GM19023 (cell line): ENCODE data around the gene TUSC7.

Experiments used
- ATAC-seq: cut with Tn5 transposase; IDR thresholded peaks from one replicate; pipeline ENCODE4 v1.9.1; 2021; ENCODE audit warnings: mild to moderate bottlenecking, moderate library complexity; ENCODE audit not compliant: unreplicated experiment

TUSC7 gene

DNA sequence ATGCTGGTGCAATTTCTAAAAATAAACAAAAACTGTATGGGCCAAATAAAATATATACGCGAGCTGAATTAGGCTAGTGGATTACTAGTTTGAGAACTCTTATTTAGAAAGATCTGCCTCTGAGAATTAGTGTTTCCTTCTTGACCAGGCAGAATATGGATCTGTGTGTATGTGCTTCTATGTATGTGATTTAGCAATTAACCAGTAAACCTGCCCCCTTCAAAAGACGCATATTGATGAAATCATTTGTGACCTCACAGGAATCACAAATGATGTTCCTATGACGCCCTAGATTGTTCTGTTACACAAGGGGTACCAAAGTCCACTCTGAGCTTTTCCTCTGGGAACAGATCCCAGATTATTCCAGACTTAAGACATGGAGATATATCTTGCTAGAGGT lies at the start of gene TUSC7:
TSS of gene TUSC7 (plus strand) at position 301 of the 400 bp plus-strand sequence.
- ATAC-seq, result no peak

DNA sequence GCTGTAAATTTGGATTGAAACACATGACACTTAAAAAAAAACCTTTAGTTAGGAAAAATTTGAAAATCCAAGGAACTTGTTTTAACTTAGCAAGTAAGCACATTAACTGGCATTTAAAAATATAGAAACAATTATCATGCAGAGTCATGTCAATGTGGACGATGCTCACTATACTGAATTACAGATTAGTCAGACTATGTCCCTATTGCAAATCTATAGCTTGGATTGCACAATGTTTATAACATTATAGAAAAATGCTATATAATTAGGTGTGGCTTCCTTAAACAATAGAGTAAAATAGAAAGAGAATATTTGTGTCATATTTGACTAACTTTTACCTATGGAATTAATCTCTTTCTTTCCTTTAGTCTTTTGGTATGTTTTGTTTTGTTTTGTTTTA lies 48.4 kb upstream of the TUSC7 start:
- no peak for ATAC-seq

DNA sequence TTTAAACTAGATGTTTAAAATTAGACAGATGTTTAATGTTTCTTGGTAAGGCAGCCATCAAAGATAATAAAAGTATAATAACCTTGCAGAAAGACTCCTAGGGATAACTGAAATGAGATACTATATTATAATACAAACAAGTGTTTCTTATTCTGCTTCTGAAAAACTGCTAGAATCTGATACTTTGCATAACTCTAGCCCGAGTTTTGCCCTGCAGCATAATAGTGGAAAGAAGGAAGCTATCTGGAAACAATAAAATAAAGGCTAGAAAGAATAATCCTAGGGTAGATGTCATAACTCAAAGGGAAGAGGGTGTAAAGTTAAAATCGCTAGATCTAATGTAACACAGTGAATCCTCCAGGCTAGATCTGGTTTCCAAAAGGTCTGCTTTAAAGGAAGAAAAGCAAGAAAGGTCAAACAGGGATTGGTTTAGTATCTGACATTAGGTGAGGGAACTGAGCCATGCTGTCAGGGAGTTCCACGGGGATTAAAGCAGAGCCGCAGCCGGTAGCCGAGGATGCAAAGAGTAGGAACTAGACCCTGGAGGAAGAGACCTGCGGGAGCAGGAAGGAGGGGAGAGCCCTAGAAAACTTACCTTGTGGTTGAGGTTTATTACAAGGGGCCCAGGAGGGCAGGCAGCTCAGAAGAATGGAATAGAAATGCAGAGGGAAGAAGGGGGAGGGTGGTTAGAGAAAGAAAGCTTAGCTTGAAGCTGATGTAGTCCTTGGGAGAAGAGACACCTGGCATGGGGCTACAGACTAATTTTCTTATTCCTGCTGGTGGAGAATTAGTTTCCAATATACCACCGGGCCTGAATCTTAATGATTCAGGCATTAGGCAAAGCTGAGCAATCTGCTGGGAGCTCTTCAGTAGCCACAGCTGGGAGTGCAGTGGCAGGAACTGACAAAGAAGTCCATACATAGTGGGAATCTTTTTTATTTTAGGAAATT lies 46.1 kb upstream of the TUSC7 start:
- ATAC-seq, result no peak

DNA sequence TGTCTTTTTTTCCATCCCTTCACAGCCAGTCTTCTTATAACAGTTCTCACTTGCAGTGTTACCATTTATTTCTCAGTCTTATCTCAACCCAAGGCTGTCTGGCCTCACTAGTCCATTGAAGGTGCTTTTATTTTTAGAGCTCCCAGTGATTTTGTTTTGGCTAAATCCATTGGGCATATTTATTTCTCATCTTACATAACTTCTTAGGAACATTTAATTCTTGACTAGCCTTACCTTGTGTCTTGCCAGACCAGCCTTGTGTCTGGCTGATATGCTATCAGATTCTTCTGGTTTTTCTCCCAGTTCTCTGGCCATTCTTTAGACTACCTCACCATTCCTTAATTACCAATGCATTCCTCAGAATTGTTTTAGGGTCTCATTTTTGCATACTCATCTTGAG lies 42.3 kb upstream of the TUSC7 start:
- no peak for ATAC-seq

DNA sequence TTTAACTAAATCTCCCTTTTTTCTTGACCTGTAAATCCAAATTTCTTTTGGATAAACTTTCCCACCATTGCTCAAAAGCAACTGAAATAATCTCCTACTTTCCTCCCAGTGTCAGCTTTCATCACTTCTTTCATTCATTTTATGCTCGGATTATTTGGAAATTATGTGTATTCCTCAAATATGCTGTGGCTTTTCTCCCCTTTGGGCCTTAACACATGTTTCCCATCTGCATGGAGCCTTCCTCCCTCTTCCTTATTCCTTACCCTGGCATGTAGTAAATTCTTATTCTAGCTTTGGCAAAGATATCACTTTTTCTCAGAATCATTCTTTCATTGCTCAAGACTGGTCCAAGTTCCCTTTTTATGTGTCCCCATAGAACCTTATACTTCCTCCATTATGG lies 41.8 kb upstream of the TUSC7 start:
- no peak for ATAC-seq

DNA sequence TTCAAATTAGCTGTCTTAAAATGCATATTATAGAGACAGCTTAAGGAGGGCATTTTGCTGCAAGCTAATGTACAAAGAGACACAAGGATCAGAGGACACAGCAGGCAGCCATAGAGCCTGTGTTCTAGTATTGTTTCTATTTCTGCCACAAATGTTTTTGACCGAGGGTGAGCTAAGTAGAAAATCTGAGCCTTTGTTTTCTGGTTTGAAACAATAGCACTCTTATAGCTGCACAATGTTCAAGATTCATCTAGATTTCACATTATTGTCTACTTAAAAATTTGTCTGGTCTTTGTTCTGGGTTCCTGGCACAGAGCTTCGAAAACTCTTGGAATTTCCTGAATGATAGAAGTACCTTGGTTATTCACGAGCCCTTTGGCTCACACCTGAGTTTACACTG lies 40.0 kb upstream of the TUSC7 start:
- ATAC-seq, result no peak

DNA sequence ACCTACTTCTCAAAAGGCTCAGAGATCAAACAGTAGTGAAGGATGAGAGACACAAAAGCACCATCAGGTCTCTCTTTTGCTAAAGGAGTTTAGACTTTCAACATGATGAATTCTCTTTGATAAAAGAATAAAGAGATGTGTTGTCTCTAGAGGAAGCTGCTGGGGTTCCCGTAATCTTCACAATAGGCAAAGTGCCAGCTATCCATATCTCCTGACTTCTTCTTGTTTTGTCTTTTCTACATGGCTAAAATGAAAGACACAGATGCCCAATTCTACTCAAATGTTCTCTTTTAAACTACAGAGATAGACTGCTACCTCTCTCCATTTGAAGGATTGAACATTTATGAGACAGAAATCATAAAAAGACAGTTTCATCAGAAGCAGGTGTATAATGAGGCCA lies 38.4 kb upstream of the TUSC7 start:
- no peak for ATAC-seq

DNA sequence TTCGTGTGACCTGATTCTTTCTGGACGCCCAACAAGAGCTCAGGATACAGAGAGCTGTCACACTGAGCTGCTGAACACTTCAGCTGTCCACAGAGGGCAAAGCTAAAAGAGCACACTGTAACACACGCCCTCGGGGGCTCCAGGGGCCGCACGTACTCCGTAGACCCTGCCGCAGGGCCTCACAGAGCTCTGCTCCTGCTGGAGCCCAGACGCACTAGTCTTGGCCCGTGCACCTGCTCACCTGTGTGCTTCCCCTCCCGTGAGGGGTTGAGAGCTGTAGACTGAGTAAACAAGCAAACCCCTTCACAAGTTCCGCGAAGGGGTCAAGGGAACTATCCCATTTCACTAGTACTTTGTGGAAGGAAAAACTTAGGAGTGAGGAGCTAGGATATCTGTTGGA lies 30.7 kb upstream of the TUSC7 start:
- no peak for ATAC-seq

DNA sequence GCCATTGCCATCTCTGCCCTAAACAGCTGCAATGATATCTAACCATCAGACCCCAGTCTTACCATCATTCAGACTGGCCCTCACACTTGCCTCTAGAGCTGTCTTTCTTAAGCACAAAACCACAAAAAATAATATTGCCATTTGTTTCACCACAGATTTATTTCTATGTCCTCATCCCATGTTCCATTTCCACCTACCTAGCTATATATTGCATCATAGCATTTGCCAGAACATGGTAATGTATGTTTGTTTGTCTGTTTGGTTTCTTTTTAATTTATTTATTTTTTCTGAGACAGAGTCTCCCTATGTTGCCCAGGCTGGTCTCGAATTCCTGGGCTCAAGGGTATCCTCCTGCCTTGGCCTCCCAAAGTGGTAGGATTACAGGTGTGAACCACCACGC lies 18.5 kb upstream of the TUSC7 start:
- ATAC-seq, result no peak

DNA sequence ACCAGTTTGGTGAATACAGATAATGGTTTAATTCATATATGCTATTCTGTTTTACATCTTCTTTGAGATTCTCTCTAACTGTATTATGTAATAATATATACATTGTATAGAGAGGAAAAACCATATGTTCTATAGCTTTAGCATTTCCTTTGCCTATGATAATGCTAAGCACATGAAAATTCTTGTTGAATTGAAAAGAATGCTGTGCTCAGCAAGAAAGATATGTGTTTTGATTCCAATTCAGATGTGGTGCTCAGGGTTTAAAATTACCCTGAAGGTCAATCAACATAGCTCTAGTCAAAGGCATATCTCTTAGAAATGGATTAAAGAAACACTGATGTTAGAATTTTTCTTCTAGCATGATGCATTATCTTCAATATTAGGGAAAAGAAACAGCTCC lies 8.5 kb upstream of the TUSC7 start:
- ATAC-seq, result no peak

DNA sequence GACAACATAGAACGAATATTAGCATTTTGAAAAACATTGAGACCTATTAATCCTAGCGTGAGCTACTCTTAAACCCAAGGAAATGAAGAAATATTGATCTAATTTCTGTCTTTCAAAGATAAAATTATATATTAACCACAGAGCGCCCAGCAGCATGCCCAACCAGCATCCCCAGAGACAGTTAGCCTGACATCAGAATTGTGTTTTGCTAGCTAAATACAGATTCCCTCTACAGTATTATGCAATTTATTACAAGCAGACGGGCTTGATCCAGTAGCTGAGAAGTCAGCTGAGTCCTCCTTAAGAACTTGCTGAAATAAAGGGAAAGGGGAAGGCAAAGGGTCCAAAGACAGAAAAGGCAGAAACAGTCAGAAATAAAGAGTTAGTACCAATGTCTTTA lies 7.2 kb upstream of the TUSC7 start:
- no peak for ATAC-seq

DNA sequence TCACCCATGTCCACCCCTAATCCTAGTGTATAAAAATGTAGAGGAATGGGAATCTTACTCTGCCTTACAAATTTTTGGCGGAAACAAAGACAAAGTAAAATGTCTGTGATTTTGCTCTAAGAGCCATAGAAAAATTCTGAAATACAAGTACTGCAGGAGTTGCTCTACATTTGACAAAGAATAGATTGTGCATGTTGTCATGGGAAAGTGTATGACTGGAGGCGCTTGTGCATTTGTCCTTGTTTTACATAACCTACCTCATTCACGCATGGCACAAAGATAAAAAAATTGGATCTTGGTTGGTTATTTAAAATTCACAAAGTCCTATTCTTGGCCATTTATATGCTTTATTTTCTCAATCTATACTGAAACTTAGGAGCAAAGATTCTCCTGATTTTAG lies 2.0 kb upstream of the TUSC7 start:
- ATAC-seq, result no peak

DNA sequence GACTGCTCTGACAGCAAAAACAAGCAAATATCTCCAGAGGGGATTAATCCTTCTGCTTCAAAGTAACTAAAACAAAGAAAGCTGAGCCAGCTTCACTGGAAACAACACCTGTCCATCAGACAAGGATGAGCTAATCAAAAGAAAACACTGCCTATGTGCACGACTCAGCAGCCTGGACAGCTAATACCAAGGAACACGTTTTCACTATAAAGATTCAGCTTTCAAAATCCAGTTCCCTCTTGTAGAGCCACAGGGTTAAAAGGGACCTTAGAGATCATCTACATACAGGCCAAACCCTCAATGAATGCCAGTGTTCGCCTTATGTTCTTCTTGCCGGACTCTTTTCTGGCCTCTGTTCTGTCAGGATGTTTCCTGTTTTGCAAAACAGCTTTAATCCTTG lies 6.9 kb downstream of the TUSC7 start:
- no peak for ATAC-seq

DNA sequence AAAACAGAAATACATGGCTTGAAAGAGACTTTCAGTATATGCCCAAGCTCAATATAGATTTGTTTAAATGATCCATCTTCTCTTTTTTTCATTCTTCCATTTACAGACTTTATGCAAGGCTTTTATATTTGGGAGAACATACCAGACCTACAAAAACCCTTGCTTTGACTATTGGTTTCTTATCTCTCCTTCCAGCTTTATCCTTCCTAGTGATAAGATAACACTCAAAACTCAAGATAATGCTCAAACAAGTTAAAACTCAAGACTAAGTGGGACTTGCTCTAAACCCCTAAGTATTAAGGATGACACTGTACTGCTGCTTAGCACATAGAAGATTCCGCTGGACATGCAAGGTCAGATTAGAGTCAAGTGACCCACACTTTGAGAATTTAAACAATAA lies 8.0 kb downstream of the TUSC7 start:
- no peak for ATAC-seq

DNA sequence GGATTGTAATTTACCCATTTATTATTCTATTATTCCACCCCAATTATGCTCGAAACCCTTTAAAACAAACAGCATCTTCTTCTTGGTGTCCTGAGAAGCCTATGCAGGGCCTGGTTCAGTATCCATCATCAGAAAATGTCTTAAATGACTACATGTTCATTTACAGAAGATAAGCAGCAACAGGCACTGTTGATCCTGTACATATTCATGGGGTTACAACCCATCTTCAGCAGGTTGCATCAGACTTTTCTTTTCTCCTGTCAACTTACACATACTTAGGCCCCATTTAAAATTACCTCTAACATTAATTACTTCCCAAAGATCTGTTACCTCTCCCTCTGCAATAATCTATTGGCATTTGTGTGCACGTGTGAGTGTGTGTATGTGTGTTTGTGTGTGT lies 18.9 kb downstream of the TUSC7 start:
- ATAC-seq, result no peak

DNA sequence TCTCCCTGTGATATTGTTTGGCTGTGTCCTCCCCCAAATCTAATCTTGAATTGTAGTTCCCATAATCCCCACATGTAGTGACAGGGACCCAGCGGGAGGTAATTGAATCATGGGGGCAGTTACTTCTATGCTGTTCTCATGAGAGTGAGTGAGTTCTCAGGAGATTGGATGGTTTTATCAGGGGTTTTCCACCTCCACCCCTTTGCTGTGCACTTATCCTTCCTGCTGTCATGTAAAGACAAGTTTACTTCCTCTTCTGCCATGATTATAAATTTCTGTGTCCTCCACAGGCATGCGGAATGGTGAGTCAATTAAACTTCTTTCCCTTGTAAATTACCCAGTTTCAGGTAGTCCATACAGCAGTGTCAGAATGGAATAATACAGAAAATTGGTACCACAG lies 24.7 kb downstream of the TUSC7 start:
- no peak for ATAC-seq

DNA sequence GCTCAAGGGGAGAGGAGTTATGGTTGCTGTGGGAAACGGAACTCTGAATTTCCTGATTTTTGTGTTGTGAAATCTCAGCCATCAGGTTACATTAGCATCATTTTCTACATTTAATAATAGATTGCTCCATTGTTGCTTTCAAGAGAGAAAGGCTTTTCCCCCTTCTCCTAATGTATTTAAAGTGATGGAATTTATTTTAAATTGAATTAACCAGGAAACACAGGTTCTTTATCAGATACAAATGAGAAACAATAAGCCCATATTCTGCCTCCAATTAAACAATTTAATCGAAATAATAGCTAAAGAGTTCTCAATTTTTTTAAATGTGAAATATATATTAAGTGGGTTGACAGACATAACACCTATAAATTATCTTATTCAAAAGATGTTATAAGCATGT lies 30.1 kb downstream of the TUSC7 start:
- ATAC-seq, result no peak

DNA sequence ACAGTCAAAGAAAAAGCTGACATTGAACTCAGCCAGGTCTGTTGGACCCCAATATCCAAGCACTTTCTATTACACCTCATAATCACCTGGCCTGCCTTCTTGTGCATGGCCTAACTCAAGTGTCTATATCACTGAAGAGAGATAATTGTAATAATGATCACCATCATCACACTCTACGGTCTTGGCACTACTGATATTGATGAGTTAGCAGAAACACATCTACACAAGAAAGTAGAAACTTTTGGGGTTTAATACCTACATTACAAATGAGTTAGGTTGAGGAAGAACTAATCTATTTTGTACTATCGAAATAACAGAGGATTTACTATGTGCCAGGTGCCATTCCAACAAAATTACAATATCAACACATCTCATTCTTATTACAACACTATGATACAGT lies 30.7 kb downstream of the TUSC7 start:
- ATAC-seq, result no peak

DNA sequence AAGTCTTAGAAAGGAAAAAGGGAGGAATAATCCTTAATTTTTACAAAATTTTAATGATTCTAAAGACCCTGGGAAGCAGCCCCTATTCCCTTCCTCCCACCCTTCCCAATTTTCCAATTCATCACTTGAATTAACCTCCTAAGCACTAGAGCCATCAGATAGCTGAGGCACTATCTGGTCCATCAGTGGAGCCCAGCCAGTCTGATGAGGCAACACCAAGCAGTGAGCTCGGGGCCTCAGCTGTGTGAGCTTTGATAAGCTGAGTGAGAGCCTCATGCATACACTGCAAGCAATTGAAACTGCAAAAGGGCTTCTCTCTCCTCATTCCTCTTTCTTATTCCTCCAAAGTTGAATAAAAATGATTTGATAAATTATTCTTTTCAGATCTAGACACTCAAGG lies 31.9 kb downstream of the TUSC7 start:
- ATAC-seq, result no peak

DNA sequence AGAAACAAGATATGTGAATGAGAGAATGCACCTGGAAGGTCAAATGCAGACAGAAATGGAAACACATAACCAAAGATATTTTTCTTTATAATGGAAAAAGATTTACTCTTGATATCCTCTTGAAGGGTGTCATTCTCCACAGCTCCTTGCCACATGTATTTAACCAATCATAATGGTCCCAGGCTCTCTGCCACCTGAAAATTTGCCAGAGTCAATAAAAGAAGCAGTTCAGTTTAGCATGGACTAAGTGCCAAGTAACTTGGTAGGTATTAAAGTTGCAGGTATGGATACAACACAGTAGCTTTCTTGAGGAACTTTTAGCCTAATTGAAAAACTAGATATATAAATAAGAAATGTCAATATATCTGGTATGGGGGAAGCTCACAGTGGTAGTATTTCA lies 33.5 kb downstream of the TUSC7 start:
- ATAC-seq, result no peak

DNA sequence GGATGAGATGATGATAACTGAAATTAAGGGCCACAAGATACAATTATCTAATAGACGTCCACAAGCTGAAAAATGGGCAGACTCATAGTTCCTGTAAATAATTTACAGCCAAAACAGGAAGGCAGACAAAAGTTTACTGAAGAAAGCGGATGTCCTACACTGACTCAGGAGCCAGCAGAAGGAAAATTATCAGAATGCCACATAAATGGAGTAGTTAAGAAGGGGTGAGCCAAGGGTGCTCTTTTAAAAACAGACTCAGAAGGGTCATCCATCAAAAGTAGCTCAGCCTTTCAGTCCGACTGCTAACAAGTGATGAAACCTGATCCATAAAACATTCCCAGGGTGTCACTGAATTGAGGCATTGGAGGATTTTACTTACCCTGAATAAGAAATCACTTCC lies 39.8 kb downstream of the TUSC7 start:
- ATAC-seq, result no peak

DNA sequence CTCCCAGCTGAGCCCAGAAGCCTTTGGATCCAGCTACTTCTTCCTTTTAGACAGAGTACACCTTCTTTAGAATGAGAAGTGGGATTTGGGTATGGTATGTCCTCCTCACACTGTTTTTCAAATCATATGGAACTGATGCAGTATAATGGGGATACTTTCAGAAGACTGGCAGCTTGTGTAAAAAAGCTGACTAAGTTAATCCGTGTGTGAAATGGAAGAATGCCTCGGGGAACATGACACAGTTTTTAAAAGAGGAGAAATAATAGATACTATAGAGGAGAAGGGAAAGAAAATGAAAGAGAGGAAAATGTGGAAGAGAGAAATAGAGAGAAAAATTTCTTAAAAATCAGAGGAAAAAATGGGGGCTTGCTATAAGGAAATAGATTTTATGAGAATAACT lies 47.7 kb downstream of the TUSC7 start:
- no peak for ATAC-seq

DNA sequence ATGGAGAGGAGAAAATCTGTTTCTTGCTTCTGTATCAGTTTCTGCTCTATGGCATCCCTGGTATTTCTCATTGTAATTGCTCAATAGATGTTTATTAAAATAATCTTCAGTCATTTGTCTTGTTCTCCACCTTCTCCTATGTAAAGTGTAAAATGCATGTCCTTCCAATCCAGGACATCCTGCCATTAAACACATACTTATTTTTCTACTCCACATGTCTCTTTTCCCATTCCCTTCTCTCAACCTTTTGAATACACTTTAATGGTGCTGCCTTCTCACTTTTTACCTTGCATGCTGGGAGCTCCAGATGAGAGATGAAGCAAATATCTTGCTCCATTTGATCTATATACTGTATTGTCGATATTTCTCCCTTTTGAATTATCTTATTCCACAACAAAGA lies 49.7 kb downstream of the TUSC7 start:
- ATAC-seq, result no peak
